Liver (tissue), 9 donors: ENCODE data around the gene SMIM44. TPM values are rescaled to one million over a fixed set of nuclear protein-coding genes. Genes with fewer than 3 reads are reported as not detected.

Experiments used
- DNase-seq: peaks from one replicate; pipeline ENCODE4 v3.0.0-alpha.2; 2017; ENCODE audit warnings: low spot score
- H3K27ac ChIP-seq, 2 donors: one replicate each; pipeline ENCODE4 v1.7.0; 2013; ENCODE audit warnings: inconsistent platforms in 2 of 2, low read length in 2 of 2, control low read depth in 1 of 2, low read depth in 1 of 2, mild to moderate bottlenecking in 1 of 2
- H3K27me3 ChIP-seq, 4 donors: one replicate each; pipeline versions ENCODE4 v1.6.1 to v1.7.0; 2013; ENCODE audit warnings: low read length in 3 of 4, inconsistent platforms in 1 of 4, mild to moderate bottlenecking in 1 of 4, moderate library complexity in 1 of 4; ENCODE audit not compliant: control insufficient read depth in 4 of 4, insufficient read depth in 4 of 4
- H3K36me3 ChIP-seq, 4 donors: one replicate each; pipeline versions ENCODE4 v1.6.1 to v1.7.0; 2013; ENCODE audit warnings: low read length in 3 of 4, mild to moderate bottlenecking in 3 of 4, low read depth in 1 of 4, moderate library complexity in 1 of 4; ENCODE audit not compliant: control insufficient read depth in 4 of 4, insufficient read depth in 3 of 4
- H3K4me1 ChIP-seq, 4 donors: one replicate each; pipeline versions ENCODE4 v1.6.1 to v1.7.0; 2013; ENCODE audit warnings: low read length in 3 of 4, mild to moderate bottlenecking in 3 of 4, moderate library complexity in 1 of 4; ENCODE audit not compliant: control insufficient read depth in 4 of 4, insufficient read depth in 4 of 4
- H3K4me3 ChIP-seq, 3 donors: one replicate each; pipeline versions ENCODE4 v1.6.1 to v1.7.0; 2013; ENCODE audit warnings: low read length in 3 of 3, control low read depth in 1 of 3, low read depth in 1 of 3, mild to moderate bottlenecking in 1 of 3
- H3K9ac ChIP-seq, 2 donors: one replicate each; pipeline ENCODE4 v1.7.0; 2013; ENCODE audit warnings: low read length in 2 of 2, mild to moderate bottlenecking in 2 of 2, moderate library complexity in 2 of 2, control low read depth in 1 of 2, low read depth in 1 of 2
- H3K9me3 ChIP-seq, 4 donors: one replicate each; pipeline versions ENCODE4 v1.6.1 to v1.7.0; 2013; ENCODE audit warnings: low read length in 3 of 4; ENCODE audit not compliant: control insufficient read depth in 4 of 4
- EGR1 ChIP-seq, 2 donors: IDR thresholded peaks; 2 replicates each; pipeline ENCODE4 v1.6.1; 2016 to 2018; ENCODE audit warnings: antibody characterized with exemption in 2 of 2, low read depth in 2 of 2
- FOXA1 ChIP-seq: IDR thresholded peaks from 2 replicates; pipeline ENCODE4 v1.6.1; 2016; ENCODE audit warnings: antibody characterized with exemption
- FOXA2 ChIP-seq: IDR thresholded peaks from 2 replicates; pipeline ENCODE4 v1.6.1; 2016; ENCODE audit warnings: antibody characterized with exemption
- GABPA ChIP-seq, 2 donors: IDR thresholded peaks in 1 of 2; conservative IDR thresholded peaks in 1 of 2; 2 replicates each; pipeline ENCODE4 v1.6.1; 2016; ENCODE audit warnings: antibody characterized with exemption in 2 of 2, mild to moderate bottlenecking in 1 of 2, moderate library complexity in 1 of 2
- HNF4A ChIP-seq, 2 donors: conservative IDR thresholded peaks; 2 replicates each; pipeline ENCODE4 v1.6.1; 2016; ENCODE audit warnings: antibody characterized with exemption in 2 of 2, mild to moderate bottlenecking in 2 of 2
- HNF4G ChIP-seq: IDR thresholded peaks from 2 replicates; pipeline ENCODE4 v1.6.1; 2016; ENCODE audit warnings: antibody characterized with exemption
- JUND ChIP-seq, 2 donors: IDR thresholded peaks; 2 replicates each; pipeline ENCODE4 v1.6.1; 2016; ENCODE audit warnings: antibody characterized with exemption in 2 of 2
- NR2F2 ChIP-seq: IDR thresholded peaks from 2 replicates; pipeline ENCODE4 v1.6.1; 2016; ENCODE audit warnings: antibody characterized with exemption
- RAD21 ChIP-seq, 2 donors: IDR thresholded peaks; 2 replicates each; pipeline ENCODE4 v1.6.1; 2016; ENCODE audit warnings: antibody characterized with exemption in 2 of 2, mild to moderate bottlenecking in 2 of 2
- RXRA ChIP-seq, 2 donors: IDR thresholded peaks; 2 replicates each; pipeline ENCODE4 v1.6.1; 2017 to 2018; ENCODE audit warnings: antibody characterized with exemption in 2 of 2, mild to moderate bottlenecking in 1 of 2
- SP1 ChIP-seq: IDR thresholded peaks from 2 replicates; pipeline ENCODE4 v1.6.1; 2018; ENCODE audit warnings: antibody characterized with exemption, mild to moderate bottlenecking
- TAF1 ChIP-seq: conservative IDR thresholded peaks from 2 replicates; pipeline ENCODE4 v1.6.1; 2016; ENCODE audit warnings: antibody characterized with exemption, mild to moderate bottlenecking
- YY1 ChIP-seq: IDR thresholded peaks from 2 replicates; pipeline ENCODE4 v1.6.1; 2016; ENCODE audit warnings: antibody characterized with exemption, mild to moderate bottlenecking
- WGBS: extraction: QIAGEN DNeasy Blood & Tissue Kit; methylation state at CpG from one replicate; pipeline ENCODE4 v1.1.7; 2013; 5-methylcytosine and 5-hydroxymethylcytosine counted together
- polyA plus RNA-seq, 2 donors: library from polyadenylated mRNA; stranded (reverse) in 1 of 2; unstranded in 1 of 2; fragments of 200-250 nt in 1 of 2; fragments of >200 nt in 1 of 2; fragmentation: Nextera tagmentation in 1 of 2; extraction: Ambion mirVana in 1 of 2; gene quantifications; one replicate each; pipeline versions ENCODE4 v1.2.1 to v1.2.3, GENCODE V29; 2013 to 2015
- total RNA-seq, 2 donors: library from RNA; depleted of rRNA; stranded (reverse); fragments of >200 nt; gene quantifications; one replicate each; pipeline ENCODE4 v1.2.3, GENCODE V29; 2014
- TF ChIP-seq, protein P1 (sequence below): IDR thresholded peaks from 2 replicates; pipeline ENCODE4 v1.6.1; 2016; ENCODE audit warnings: antibody characterized with exemption
- TF ChIP-seq, protein P2 (sequence below): IDR thresholded peaks from 2 replicates; pipeline ENCODE4 v1.6.1; 2016; ENCODE audit warnings: antibody characterized with exemption
- TF ChIP-seq, protein P3 (sequence below): IDR thresholded peaks from 2 replicates; pipeline ENCODE4 v1.6.1; 2016; ENCODE audit warnings: antibody characterized with exemption
- TF ChIP-seq, protein P4 (sequence below): fragments of 150-350 bp; IDR thresholded peaks from 2 replicates; pipeline ENCODE4 v1.5.1; 2017; ENCODE audit warnings: improper control_type of control experiment, low read depth, low read length; ENCODE audit not compliant: missing input control
- donor health status: healthy.
- donor health status: healthy.
- donor health status: healthy.
- donor health status: healthy.
- donor health status: healthy.

Gene SMIM44
- total and polyA plus RNA-seq, 4 donors = not detected

DNA sequence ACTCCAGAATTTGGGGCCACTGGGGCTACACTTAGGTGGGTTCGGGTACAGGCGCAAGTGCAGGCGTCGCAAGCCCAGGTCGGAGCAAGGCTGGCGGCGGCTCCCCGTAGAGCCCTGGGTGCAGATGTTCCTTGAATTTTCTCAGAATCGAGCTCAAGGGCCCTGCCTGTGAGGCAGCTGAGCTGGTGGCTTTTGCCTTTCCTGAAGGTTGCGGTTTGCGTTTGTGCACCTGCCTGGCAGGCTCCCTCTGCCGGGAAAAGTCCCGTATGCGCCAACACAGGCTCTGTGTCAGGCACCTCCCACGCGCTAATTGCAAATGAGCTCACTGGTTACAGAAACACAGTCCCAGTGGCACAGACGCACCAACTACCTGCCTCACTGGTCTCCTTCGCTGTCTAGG lies 11.3 kb upstream of the SMIM44 start:
- DNase-seq = no peak
- TF ChIP-seq GABPA (IDR thresholded peaks at IDR 0.05 in 1 of 2, conservative IDR thresholded peaks at IDR 0.05 in 1 of 2) (no peak), RXRA (IDR thresholded peaks at IDR 0.05) (no peak), FOXA1 (no peak), RAD21 (IDR thresholded peaks at IDR 0.05) (no peak), JUND (IDR thresholded peaks at IDR 0.05) (no peak), NR2F2 (no peak), HNF4G (no peak)
- TF ChIP-seq, protein P1, sequence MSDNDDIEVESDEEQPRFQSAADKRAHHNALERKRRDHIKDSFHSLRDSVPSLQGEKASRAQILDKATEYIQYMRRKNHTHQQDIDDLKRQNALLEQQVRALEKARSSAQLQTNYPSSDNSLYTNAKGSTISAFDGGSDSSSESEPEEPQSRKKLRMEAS = no peak
- TF ChIP-seq, protein P2, sequence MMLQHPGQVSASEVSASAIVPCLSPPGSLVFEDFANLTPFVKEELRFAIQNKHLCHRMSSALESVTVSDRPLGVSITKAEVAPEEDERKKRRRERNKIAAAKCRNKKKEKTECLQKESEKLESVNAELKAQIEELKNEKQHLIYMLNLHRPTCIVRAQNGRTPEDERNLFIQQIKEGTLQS = no peak
- TF ChIP-seq, protein P3, sequence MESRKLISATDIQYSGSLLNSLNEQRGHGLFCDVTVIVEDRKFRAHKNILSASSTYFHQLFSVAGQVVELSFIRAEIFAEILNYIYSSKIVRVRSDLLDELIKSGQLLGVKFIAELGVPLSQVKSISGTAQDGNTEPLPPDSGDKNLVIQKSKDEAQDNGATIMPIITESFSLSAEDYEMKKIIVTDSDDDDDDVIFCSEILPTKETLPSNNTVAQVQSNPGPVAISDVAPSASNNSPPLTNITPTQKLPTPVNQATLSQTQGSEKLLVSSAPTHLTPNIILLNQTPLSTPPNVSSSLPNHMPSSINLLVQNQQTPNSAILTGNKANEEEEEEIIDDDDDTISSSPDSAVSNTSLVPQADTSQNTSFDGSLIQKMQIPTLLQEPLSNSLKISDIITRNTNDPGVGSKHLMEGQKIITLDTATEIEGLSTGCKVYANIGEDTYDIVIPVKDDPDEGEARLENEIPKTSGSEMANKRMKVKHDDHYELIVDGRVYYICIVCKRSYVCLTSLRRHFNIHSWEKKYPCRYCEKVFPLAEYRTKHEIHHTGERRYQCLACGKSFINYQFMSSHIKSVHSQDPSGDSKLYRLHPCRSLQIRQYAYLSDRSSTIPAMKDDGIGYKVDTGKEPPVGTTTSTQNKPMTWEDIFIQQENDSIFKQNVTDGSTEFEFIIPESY = no peak
- Histone ChIP-seq H3K27ac (no peak overlapping the region), H3K9me3 (no peaks in the 10 kb centered on the region), H3K4me1 (peaks cover 4 to 5% (median 5%) of the 10 kb centered on the region in 4 donors), H3K4me3 (no peak overlapping the region), H3K36me3 (peaks cover 0 to 32% (median 12%) of the 10 kb centered on the region in 4 donors), H3K9ac (no peak overlapping the region), H3K27me3 (no peaks in the 10 kb centered on the region)
- 96% methylated on average over 18 of the region's 18 CpGs for WGBS

DNA sequence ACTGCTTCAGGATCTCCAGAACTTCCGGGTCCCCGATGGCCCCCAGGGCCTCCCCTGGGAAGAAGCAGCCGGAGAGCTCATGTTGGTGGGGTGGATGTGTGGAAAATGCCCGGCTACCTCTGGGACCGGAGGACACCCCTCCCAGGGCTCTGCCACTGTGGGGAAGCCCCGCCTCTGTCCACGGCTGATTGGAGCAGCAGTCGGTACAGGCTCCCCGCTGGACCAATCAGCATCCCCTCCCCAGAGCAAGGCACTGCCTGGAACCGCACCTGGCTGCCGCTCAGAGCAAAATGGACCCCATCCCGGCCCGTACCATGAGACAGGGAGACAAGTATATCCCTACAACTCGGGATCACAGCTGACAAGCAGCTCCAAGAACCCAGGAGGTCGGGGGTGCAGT lies 10.8 kb upstream of the SMIM44 start:
- Histone ChIP-seq H3K27me3 (no peaks in the 10 kb centered on the region), H3K36me3 (peaks cover 0 to 32% (median 12%) of the 10 kb centered on the region in 4 donors), H3K4me1 (peaks cover 0 to under 1% (median under 1%) of the 10 kb centered on the region in 4 donors), H3K4me3 (no peak overlapping the region), H3K27ac (no peak overlapping the region), H3K9ac (no peak overlapping the region), H3K9me3 (no peaks in the 10 kb centered on the region)
- WGBS = 90% methylated on average over 15 of the region's 15 CpGs
- no peak for DNase-seq
- TF ChIP-seq FOXA1 (no peak), HNF4A (conservative IDR thresholded peaks at IDR 0.05) (no peak), YY1 (no peak), GABPA (IDR thresholded peaks at IDR 0.05 in 1 of 2, conservative IDR thresholded peaks at IDR 0.05 in 1 of 2) (no peak), SP1 (no peak), FOXA2 (no peak), TAF1 (no peak), JUND (IDR thresholded peaks at IDR 0.05) (no peak), RXRA (IDR thresholded peaks at IDR 0.05) (no peak), RAD21 (IDR thresholded peaks at IDR 0.05) (no peak), HNF4G (no peak), EGR1 (IDR thresholded peaks at IDR 0.05; ENCODE audit: low read depth in 2 of 2) (no peak)
- TF ChIP-seq, protein P3 = no peak
- TF ChIP-seq, protein P4, sequence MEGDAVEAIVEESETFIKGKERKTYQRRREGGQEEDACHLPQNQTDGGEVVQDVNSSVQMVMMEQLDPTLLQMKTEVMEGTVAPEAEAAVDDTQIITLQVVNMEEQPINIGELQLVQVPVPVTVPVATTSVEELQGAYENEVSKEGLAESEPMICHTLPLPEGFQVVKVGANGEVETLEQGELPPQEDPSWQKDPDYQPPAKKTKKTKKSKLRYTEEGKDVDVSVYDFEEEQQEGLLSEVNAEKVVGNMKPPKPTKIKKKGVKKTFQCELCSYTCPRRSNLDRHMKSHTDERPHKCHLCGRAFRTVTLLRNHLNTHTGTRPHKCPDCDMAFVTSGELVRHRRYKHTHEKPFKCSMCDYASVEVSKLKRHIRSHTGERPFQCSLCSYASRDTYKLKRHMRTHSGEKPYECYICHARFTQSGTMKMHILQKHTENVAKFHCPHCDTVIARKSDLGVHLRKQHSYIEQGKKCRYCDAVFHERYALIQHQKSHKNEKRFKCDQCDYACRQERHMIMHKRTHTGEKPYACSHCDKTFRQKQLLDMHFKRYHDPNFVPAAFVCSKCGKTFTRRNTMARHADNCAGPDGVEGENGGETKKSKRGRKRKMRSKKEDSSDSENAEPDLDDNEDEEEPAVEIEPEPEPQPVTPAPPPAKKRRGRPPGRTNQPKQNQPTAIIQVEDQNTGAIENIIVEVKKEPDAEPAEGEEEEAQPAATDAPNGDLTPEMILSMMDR = no peak
- TF ChIP-seq, protein P1 = no peak
